GM18870 (cell line): ENCODE results near the gene MRAS.

Source experiments
- ATAC-seq: cut with Tn5 transposase; IDR thresholded peaks from one replicate; pipeline ENCODE4 v1.9.1; 2021; ENCODE audit warnings: moderate library complexity; ENCODE audit not compliant: unreplicated experiment

MRAS gene

GRCh38 chr3:138347960-138348753, at the start of gene MRAS:
Gene MRAS (plus strand): TSS chr3:138348579. CDS start chr3:138372884, 24,305 bp downstream.
- ATAC-seq = no peak

- ATAC-seq = no peak
Measured at GRCh38 chr3:138300647-138301046, 47.7 kb upstream of the MRAS start.

- ATAC-seq = no peak
Measured at GRCh38 chr3:138303474-138303873, 44.9 kb upstream of the MRAS start.

GRCh38 chr3:138307899-138308298, 40.5 kb upstream of the MRAS start:
- no peak for ATAC-seq

GRCh38 chr3:138308783-138309182, 39.6 kb upstream of the MRAS start:
- no peak for ATAC-seq

- no peak for ATAC-seq
Measured at GRCh38 chr3:138310494-138310893, 37.9 kb upstream of the MRAS start.

GRCh38 chr3:138314751-138315150, 33.6 kb upstream of the MRAS start:
- no peak for ATAC-seq

GRCh38 chr3:138317687-138318086, 30.7 kb upstream of the MRAS start:
- ATAC-seq = no peak

- no peak for ATAC-seq
Measured at GRCh38 chr3:138323971-138324370, 24.4 kb upstream of the MRAS start.

GRCh38 chr3:138325990-138326389, 22.4 kb upstream of the MRAS start:
- ATAC-seq = no peak

GRCh38 chr3:138326866-138327595, 21.3 kb upstream of the MRAS start:
- ATAC-seq = no peak

GRCh38 chr3:138327831-138328230, 20.5 kb upstream of the MRAS start:
- no peak for ATAC-seq

- no peak for ATAC-seq
Measured at GRCh38 chr3:138328341-138328740, 20.0 kb upstream of the MRAS start.

GRCh38 chr3:138329127-138329983, 19.0 kb upstream of the MRAS start, which contains the start of gene NME9:
Gene NME9 (minus strand): TSS chr3:138329851. CDS start chr3:138329335, 516 bp downstream.
- ATAC-seq = peak; percentile 46

- ATAC-seq = no peak
Measured at GRCh38 chr3:138329984-138330293, 18.4 kb upstream of the MRAS start.

- no peak for ATAC-seq
Measured at GRCh38 chr3:138331143-138331894, 17.1 kb upstream of the MRAS start.

- ATAC-seq = no peak
Measured at GRCh38 chr3:138332472-138333073, 15.8 kb upstream of the MRAS start.

GRCh38 chr3:138334608-138335007, 13.8 kb upstream of the MRAS start:
- ATAC-seq = no peak

- no peak for ATAC-seq
Measured at GRCh38 chr3:138336454-138336999, 11.9 kb upstream of the MRAS start.

GRCh38 chr3:138338244-138338643, 10.1 kb upstream of the MRAS start:
- ATAC-seq = no peak
